Measurements from ENCODE around the gene MYO1C. TPM values are rescaled to one million over a fixed set of nuclear protein-coding genes. Genes with fewer than 3 reads are reported as not detected.

MYO1C gene
- total and polyA plus RNA-seq, 2 of the 8 experiments (the other 6 are each of a cell fraction or from before 2014, with no cell fraction given), result 40.1 to 78.6 TPM

DNA sequence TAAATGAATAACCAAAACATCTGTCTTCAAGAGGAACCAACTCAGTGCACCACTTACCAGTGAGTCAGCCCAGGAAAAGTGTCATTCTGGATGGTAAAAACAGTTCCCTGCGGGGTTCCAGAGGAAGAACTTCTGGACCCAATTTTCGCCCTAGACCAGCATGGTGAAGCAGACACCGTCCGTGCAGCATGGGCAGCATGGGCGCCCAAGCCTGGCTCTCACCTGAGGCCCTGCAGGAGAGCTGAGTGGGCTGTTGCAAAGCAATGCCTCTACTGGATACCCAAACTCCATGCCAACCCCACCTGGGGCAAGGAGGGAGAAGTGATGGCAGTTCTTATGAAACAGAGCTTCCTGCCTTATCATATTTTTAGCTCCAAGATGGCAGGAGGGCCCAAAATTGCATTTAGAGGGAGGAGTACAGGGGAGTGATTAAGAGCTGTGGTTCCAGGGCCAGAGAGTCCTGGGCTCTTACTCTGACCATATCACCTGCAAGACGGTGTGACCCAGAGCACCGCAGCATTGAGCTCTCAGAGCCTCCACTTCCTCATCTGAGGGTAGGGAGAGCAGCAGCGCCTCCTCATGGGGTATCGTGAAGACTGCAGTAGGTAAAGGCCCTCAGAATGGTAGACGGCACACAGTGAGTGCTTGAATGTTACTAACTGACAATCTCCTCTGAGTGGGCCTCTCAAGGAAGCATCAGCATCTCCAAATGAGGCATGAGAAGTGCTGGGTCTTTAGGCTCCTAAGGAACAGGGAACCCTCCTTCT, 40.5 kb upstream of the MYO1C start:
- peak; percentile 31 to 74 for DNase-seq (ENCODE audit: low read depth in 1 of 2, low spot score in 2 of 2)

More for the DNA sequence above, 40.5 kb upstream of the MYO1C start:
- Histone ChIP-seq H2BK15ac (ENCODE audit: low read length) (no peak overlapping the region), H4K20me1 (replicated peaks in 1 of 2; ENCODE audit: control insufficient read depth in 1 of 2, insufficient read depth in 2 of 2, low read length in 2 of 2) (peaks cover 4 to 7% of the 10 kb centered on the region in 2 experiments), H3K27ac (ENCODE audit: low read depth, low read length) (no peak overlapping the region), H3K23ac (ENCODE audit: insufficient read length) (no peak overlapping the region), H3K4me2 (ENCODE audit: insufficient read depth in 1 of 2, low read depth in 2 of 2, low read length in 2 of 2) (no peak overlapping the region), H4K91ac (replicated peaks; ENCODE audit: insufficient read length, low read length) (no peak overlapping the region), H3K9ac (replicated peaks in 1 of 4; ENCODE audit: extremely low read depth in 1 of 4, low read depth in 3 of 4, low read length in 3 of 4) (no peak overlapping the region), H3K56ac (replicated peaks; ENCODE audit: insufficient read length, low read depth, low read length) (no peak overlapping the region), H3K18ac (ENCODE audit: extremely low read depth, low read length) (no peak overlapping the region), H3K23me2 (ENCODE audit: low read depth, low read length) (no peaks in the 10 kb centered on the region), H2BK120ac (replicated peaks; ENCODE audit: low read depth, low read length) (no peak overlapping the region), H3K14ac (ENCODE audit: insufficient read length) (no peak overlapping the region), H2AFZ (ENCODE audit: low read length) (no peak overlapping the region), H2BK12ac (ENCODE audit: low read depth, low read length) (no peak overlapping the region), H3K4me1 (replicated peaks in 1 of 4; ENCODE audit: control insufficient read depth in 3 of 4, insufficient read depth in 4 of 4, low read length in 3 of 4) (no peaks in the 10 kb centered on the region), H4K8ac (ENCODE audit: extremely low read depth, insufficient read depth, low read length) (no peak overlapping the region), H2AK5ac (ENCODE audit: low read depth, low read length) (no peak overlapping the region), H3K4me3 (ENCODE audit: extremely low read depth in 1 of 4, insufficient read depth in 2 of 4, low read depth in 3 of 4, low read length in 4 of 4) (no peak overlapping the region), H3K79me2 (ENCODE audit: control insufficient read depth in 1 of 2, insufficient read depth in 2 of 2, low read length in 2 of 2) (no peaks in the 10 kb centered on the region), H3K4ac (replicated peaks; ENCODE audit: insufficient read length, low read depth, low read length) (no peak overlapping the region), H3K9me3 (ENCODE audit: insufficient read depth in 2 of 2, low read depth in 1 of 2, low read length in 1 of 2) (no peaks in the 10 kb centered on the region), H3K79me1 (ENCODE audit: low read depth, low read length) (no peaks in the 10 kb centered on the region), H4K5ac (ENCODE audit: insufficient read length, low read depth, low read length) (no peak overlapping the region), H3K36me3 (ENCODE audit: control insufficient read depth in 2 of 4, insufficient read depth in 4 of 4, low read length in 3 of 4) (peaks cover 5 to 23% (median 18%) of the 10 kb centered on the region in 4 experiments; a peak in 6 of 8 replicates), H3K27me3 (replicated peaks in 1 of 4; ENCODE audit: control insufficient read depth in 3 of 4, extremely low read depth in 1 of 4, insufficient read depth in 3 of 4, low read length in 3 of 4) (no peaks in the 10 kb centered on the region), H2BK20ac (ENCODE audit: low read length) (no peak overlapping the region), H2BK5ac (ENCODE audit: low read depth, low read length) (no peak overlapping the region)
- FAIRE-seq, result peak; percentile 84
- CTCF ChIA-PET (ENCODE audit: partially characterized antibody), result interaction anchor here (0.6 to 5.7 kb wide), 65 partner anchors 9 to 476 kb away, joined by 3 to 52 read pairs (median 4); partner anchors contain the start of genes INPP5K, MYO1C and TRARG1
- TF ChIP-seq, protein P1, sequence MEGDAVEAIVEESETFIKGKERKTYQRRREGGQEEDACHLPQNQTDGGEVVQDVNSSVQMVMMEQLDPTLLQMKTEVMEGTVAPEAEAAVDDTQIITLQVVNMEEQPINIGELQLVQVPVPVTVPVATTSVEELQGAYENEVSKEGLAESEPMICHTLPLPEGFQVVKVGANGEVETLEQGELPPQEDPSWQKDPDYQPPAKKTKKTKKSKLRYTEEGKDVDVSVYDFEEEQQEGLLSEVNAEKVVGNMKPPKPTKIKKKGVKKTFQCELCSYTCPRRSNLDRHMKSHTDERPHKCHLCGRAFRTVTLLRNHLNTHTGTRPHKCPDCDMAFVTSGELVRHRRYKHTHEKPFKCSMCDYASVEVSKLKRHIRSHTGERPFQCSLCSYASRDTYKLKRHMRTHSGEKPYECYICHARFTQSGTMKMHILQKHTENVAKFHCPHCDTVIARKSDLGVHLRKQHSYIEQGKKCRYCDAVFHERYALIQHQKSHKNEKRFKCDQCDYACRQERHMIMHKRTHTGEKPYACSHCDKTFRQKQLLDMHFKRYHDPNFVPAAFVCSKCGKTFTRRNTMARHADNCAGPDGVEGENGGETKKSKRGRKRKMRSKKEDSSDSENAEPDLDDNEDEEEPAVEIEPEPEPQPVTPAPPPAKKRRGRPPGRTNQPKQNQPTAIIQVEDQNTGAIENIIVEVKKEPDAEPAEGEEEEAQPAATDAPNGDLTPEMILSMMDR (IDR thresholded peaks at IDR 0.05; ENCODE audit: control extremely low read depth in 1 of 3, insufficient read depth in 1 of 3, low read depth in 1 of 3, low read length in 3 of 3), result peak; percentile 81 to 94 (median 83)
- TF ChIP-seq RAD21 (IDR thresholded peaks at IDR 0.05 in 1 of 2, conservative IDR thresholded peaks at IDR 0.05 in 1 of 2; ENCODE audit: low read depth in 2 of 2, low read length in 2 of 2) (peak; percentile 80 to 84), FOSL1 (IDR thresholded peaks at IDR 0.05; ENCODE audit: insufficient read depth, low read depth, low read length) (no peak)
- POLR2A ChIA-PET (ENCODE audit: partially characterized antibody), result interaction anchor here (0.6 to 3.1 kb wide), 13 partner anchors 8 to 168 kb away, joined by 3 to 22 read pairs (median 3); partner anchors contain the start of genes CRK, INPP5K and MYO1C
- WGBS, 2 experiments (ENCODE audit: extremely low coverage in 1 of 2, insufficient coverage in 1 of 2, insufficient read length in 1 of 2, insufficient replicate concordance in 2 of 2, low coverage in 1 of 2, low lambda C conversion rate in 2 of 2, missing lambda C conversion rate in 1 of 2), result 84% methylated on average over 10 of the region's 10 CpGs; no CpG with 5 or more reads in 1 of the 2 experiments
